ENCODE data around the gene MACROD2.

Gene MACROD2

GRCh38 chr20:15814360-15814759 is 1819.0 kb downstream of the MACROD2 start:
- no peak for DNase-seq

GRCh38 chr20:15814911-15815310 is 1819.6 kb downstream of the MACROD2 start:
- DNase-seq, result no peak

- no peak for DNase-seq
Measured at GRCh38 chr20:15817351-15817750, 1822.0 kb downstream of the MACROD2 start.

- no peak for DNase-seq
Measured at GRCh38 chr20:15818651-15819071, 1823.3 kb downstream of the MACROD2 start.

- no peak for DNase-seq
Measured at GRCh38 chr20:15823718-15824117, 1828.4 kb downstream of the MACROD2 start.

GRCh38 chr20:15827628-15828027 is 1832.3 kb downstream of the MACROD2 start:
- DNase-seq, result no peak

GRCh38 chr20:15831201-15831600 is 1835.9 kb downstream of the MACROD2 start:
- DNase-seq, result no peak

- no peak for DNase-seq
Measured at GRCh38 chr20:15832512-15832911, 1837.2 kb downstream of the MACROD2 start.

- no peak for DNase-seq
Measured at GRCh38 chr20:15834857-15835256, 1839.5 kb downstream of the MACROD2 start.

GRCh38 chr20:15835811-15836210 is 1840.5 kb downstream of the MACROD2 start:
- no peak for DNase-seq

GRCh38 chr20:15836634-15837033 is 1841.3 kb downstream of the MACROD2 start:
- DNase-seq, result no peak

GRCh38 chr20:15837563-15837962 is 1842.2 kb downstream of the MACROD2 start:
- DNase-seq, result no peak

GRCh38 chr20:15838466-15838865 is 1843.2 kb downstream of the MACROD2 start:
- DNase-seq, result no peak

- DNase-seq, result no peak
Measured at GRCh38 chr20:15840636-15841301, 1845.5 kb downstream of the MACROD2 start.

- no peak for DNase-seq
Measured at GRCh38 chr20:15842872-15843271, 1847.6 kb downstream of the MACROD2 start.

GRCh38 chr20:15843777-15844176 is 1848.5 kb downstream of the MACROD2 start:
- DNase-seq, result no peak

GRCh38 chr20:15847196-15847784 is 1852.0 kb downstream of the MACROD2 start:
- DNase-seq, result no peak

GRCh38 chr20:15848126-15848525 is 1852.8 kb downstream of the MACROD2 start:
- no peak for DNase-seq

GRCh38 chr20:15848995-15849610 is 1853.8 kb downstream of the MACROD2 start:
- no peak for DNase-seq

GRCh38 chr20:15851576-15852215 is 1856.4 kb downstream of the MACROD2 start:
- no peak for DNase-seq

GRCh38 chr20:15854911-15855310 is 1859.6 kb downstream of the MACROD2 start:
- no peak for DNase-seq

- no peak for DNase-seq
Measured at GRCh38 chr20:15857173-15857784, 1862.0 kb downstream of the MACROD2 start.

GRCh38 chr20:15859061-15859460 is 1863.7 kb downstream of the MACROD2 start:
- no peak for DNase-seq
